BLaER1 (cell line): ENCODE measurements around the gene PRDM11.

Experiments used
- H3K27ac ChIP-seq: shearing (Covaris generic); formaldehyde crosslinking; 2 replicates; pipeline ENCODE4 v1.8.1; 2022
- H3K27me3 ChIP-seq: shearing (Covaris generic); formaldehyde crosslinking; 2 replicates; pipeline ENCODE4 v1.8.1; 2022
- H3K36me3 ChIP-seq: shearing (Covaris generic); formaldehyde crosslinking; 2 replicates; pipeline ENCODE4 v1.8.1; 2022
- H3K4me1 ChIP-seq: shearing (Covaris generic); formaldehyde crosslinking; 2 replicates; pipeline ENCODE4 v1.8.1; 2022
- H3K4me2 ChIP-seq: shearing (Covaris generic); formaldehyde crosslinking; 2 replicates; pipeline ENCODE4 v1.8.1; 2022
- H3K4me3 ChIP-seq: shearing (Covaris generic); formaldehyde crosslinking; 2 replicates; pipeline ENCODE4 v1.8.1; 2022
- H3K9ac ChIP-seq: shearing (Covaris generic); formaldehyde crosslinking; 2 replicates; pipeline ENCODE4 v1.8.1; 2022
- H3K9me3 ChIP-seq: shearing (Covaris generic); formaldehyde crosslinking; 2 replicates; pipeline ENCODE4 v1.8.1; 2022
- H4K20me1 ChIP-seq: shearing (Covaris generic); formaldehyde crosslinking; 2 replicates; pipeline ENCODE4 v1.8.1; 2022
- Cebpa-rat ChIP-seq: shearing (Covaris generic); IDR thresholded peaks from 2 replicates; pipeline ENCODE4 v1.8.1; 2022

Gene PRDM11

GRCh38 chr11:45211732-45212131 is 65.3 kb downstream of the PRDM11 start:
- TF ChIP-seq Cebpa-rat, result no peak
- peaks cover 86% of the 10 kb centered on the region for H3K4me1 ChIP-seq
- H3K27ac ChIP-seq, result peak overlapping the region; percentile 88; the same call in 1 of the 2 replicates
- H3K27me3 ChIP-seq, result no peaks in the 10 kb centered on the region
- peaks cover 11% of the 10 kb centered on the region; the same call in 1 of the 2 replicates for H3K36me3 ChIP-seq
- H3K9me3 ChIP-seq, result no peaks in the 10 kb centered on the region
- peaks cover 10% of the 10 kb centered on the region; the same call in 1 of the 2 replicates for H4K20me1 ChIP-seq
- peak overlapping the region; percentile 87 for H3K4me2 ChIP-seq
- H3K9ac ChIP-seq, result no peak overlapping the region; the same call in 1 of the 2 replicates
- no peak overlapping the region for H3K4me3 ChIP-seq

GRCh38 chr11:45212566-45213315 is 66.3 kb downstream of the PRDM11 start:
- Histone ChIP-seq H3K4me2 (peak overlapping the region; percentile 87), H3K36me3 (peaks cover 11% of the 10 kb centered on the region; the same call in 1 of the 2 replicates), H3K27ac (peak overlapping the region; percentile 88; the same call in 1 of the 2 replicates), H3K9me3 (no peaks in the 10 kb centered on the region), H3K4me1 (peaks cover 78% of the 10 kb centered on the region), H3K27me3 (no peaks in the 10 kb centered on the region), H3K4me3 (no peak overlapping the region), H4K20me1 (peaks cover 10% of the 10 kb centered on the region; the same call in 1 of the 2 replicates), H3K9ac (no peak overlapping the region)
- no peak for TF ChIP-seq Cebpa-rat

GRCh38 chr11:45213316-45213665 is 66.9 kb downstream of the PRDM11 start:
- H3K27ac ChIP-seq, result 0 out of 2 replicates have a peak overlapping the region, but pooled peaks have one; percentile 21
- H3K9ac ChIP-seq, result no peak overlapping the region
- H3K4me2 ChIP-seq, result no peak overlapping the region
- peaks cover 11% of the 10 kb centered on the region; the same call in 1 of the 2 replicates for H3K36me3 ChIP-seq
- H3K9me3 ChIP-seq, result no peaks in the 10 kb centered on the region
- no peak for TF ChIP-seq Cebpa-rat
- H4K20me1 ChIP-seq, result peaks cover 10% of the 10 kb centered on the region; the same call in 1 of the 2 replicates
- no peak overlapping the region for H3K4me3 ChIP-seq
- H3K4me1 ChIP-seq, result peaks cover 73% of the 10 kb centered on the region
- no peaks in the 10 kb centered on the region for H3K27me3 ChIP-seq

- H3K4me2 ChIP-seq, result no peak overlapping the region
- no peak for TF ChIP-seq Cebpa-rat
- no peaks in the 10 kb centered on the region for H3K9me3 ChIP-seq
- H4K20me1 ChIP-seq, result peaks cover 10% of the 10 kb centered on the region; the same call in 1 of the 2 replicates
- peaks cover 69% of the 10 kb centered on the region for H3K4me1 ChIP-seq
- H3K4me3 ChIP-seq, result no peak overlapping the region
- no peaks in the 10 kb centered on the region for H3K27me3 ChIP-seq
- H3K36me3 ChIP-seq, result peaks cover 11% of the 10 kb centered on the region; the same call in 1 of the 2 replicates
- 0 out of 2 replicates have a peak overlapping the region, but pooled peaks have one; percentile 21 for H3K27ac ChIP-seq
- no peak overlapping the region for H3K9ac ChIP-seq
Observed at GRCh38 chr11:45213717-45214116, 67.3 kb downstream of the PRDM11 start.

GRCh38 chr11:45215098-45215865 is 68.8 kb downstream of the PRDM11 start:
- Histone ChIP-seq H3K27ac (0 out of 2 replicates have a peak overlapping the region, but pooled peaks have one; percentile 5), H3K4me3 (no peak overlapping the region), H3K4me2 (peak overlapping the region; percentile 53), H3K4me1 (peaks cover 55% of the 10 kb centered on the region), H4K20me1 (peaks cover 10% of the 10 kb centered on the region; the same call in 1 of the 2 replicates), H3K36me3 (peaks cover 16% of the 10 kb centered on the region; the same call in 1 of the 2 replicates), H3K9me3 (no peaks in the 10 kb centered on the region), H3K9ac (no peak overlapping the region), H3K27me3 (no peaks in the 10 kb centered on the region)
- no peak for TF ChIP-seq Cebpa-rat

- Histone ChIP-seq H3K4me3 (no peak overlapping the region), H3K36me3 (peaks cover 16% of the 10 kb centered on the region; the same call in 1 of the 2 replicates), H3K9me3 (no peaks in the 10 kb centered on the region), H3K27ac (no peak overlapping the region), H3K4me2 (no peak overlapping the region), H3K9ac (no peak overlapping the region), H4K20me1 (peaks cover 3% of the 10 kb centered on the region; the same call in 1 of the 2 replicates), H3K4me1 (peaks cover 55% of the 10 kb centered on the region), H3K27me3 (no peaks in the 10 kb centered on the region)
- no peak for TF ChIP-seq Cebpa-rat
Observed at GRCh38 chr11:45216031-45216430, 69.6 kb downstream of the PRDM11 start.

- no peak for TF ChIP-seq Cebpa-rat
- Histone ChIP-seq H4K20me1 (no peaks in the 10 kb centered on the region), H3K9ac (no peak overlapping the region), H3K36me3 (peaks cover 16% of the 10 kb centered on the region; the same call in 1 of the 2 replicates), H3K27me3 (no peaks in the 10 kb centered on the region), H3K27ac (no peak overlapping the region), H3K4me2 (no peak overlapping the region), H3K9me3 (no peaks in the 10 kb centered on the region), H3K4me1 (peaks cover 55% of the 10 kb centered on the region), H3K4me3 (no peak overlapping the region)
Observed at GRCh38 chr11:45216901-45217300, 70.5 kb downstream of the PRDM11 start.

GRCh38 chr11:45217991-45218390 is 71.6 kb downstream of the PRDM11 start:
- TF ChIP-seq Cebpa-rat, result no peak
- Histone ChIP-seq H3K27me3 (no peaks in the 10 kb centered on the region), H3K4me3 (no peak overlapping the region)

GRCh38 chr11:45218705-45219104 is 72.3 kb downstream of the PRDM11 start:
- no peak overlapping the region for H3K27ac ChIP-seq
- no peaks in the 10 kb centered on the region for H3K27me3 ChIP-seq
- H3K4me2 ChIP-seq, result no peak overlapping the region
- no peak overlapping the region for H3K4me3 ChIP-seq
- H3K4me1 ChIP-seq, result peaks cover 48% of the 10 kb centered on the region
- no peak overlapping the region for H3K9ac ChIP-seq
- no peak for TF ChIP-seq Cebpa-rat
- H3K36me3 ChIP-seq, result peaks cover 7% of the 10 kb centered on the region; the same call in 1 of the 2 replicates
- no peaks in the 10 kb centered on the region for H4K20me1 ChIP-seq
- no peaks in the 10 kb centered on the region for H3K9me3 ChIP-seq

More at GRCh38 chr11:45217991-45218390, 71.6 kb downstream of the PRDM11 start:
- no peak overlapping the region for H3K9ac ChIP-seq
- no peak overlapping the region for H3K27ac ChIP-seq
- no peaks in the 10 kb centered on the region for H3K9me3 ChIP-seq
- H3K36me3 ChIP-seq, result peaks cover 11% of the 10 kb centered on the region; the same call in 1 of the 2 replicates
- H3K4me1 ChIP-seq, result peaks cover 55% of the 10 kb centered on the region
- no peak overlapping the region for H3K4me2 ChIP-seq
- no peaks in the 10 kb centered on the region for H4K20me1 ChIP-seq
